D721Med (cell line): ENCODE results near the gene SNX30.

ENCODE experiments used
- DNase-seq: peaks from one replicate; pipeline ENCODE4 v3.0.0; 2011; ENCODE audit warnings: low spot score; ENCODE audit not compliant: insufficient read length
- FAIRE-seq: peaks from 2 replicates; lab custom pipeline; 2011; peaks lifted over from hg19 to GRCh38; lab: Jason Lieb, UNC
- TF ChIP-seq, protein P1 (sequence below): IDR thresholded peaks from 2 replicates; pipeline ENCODE4 v1.5.1; 2012; ENCODE audit warnings: mild to moderate bottlenecking, control low read depth; ENCODE audit not compliant: insufficient read depth; ENCODE audit errors: missing control alignments

The SNX30 gene

GRCh38 chr9:112914524-112914923 is 164.0 kb downstream of the SNX30 start:
- DNase-seq (no peak), FAIRE-seq (no peak)
- TF ChIP-seq, protein P1, sequence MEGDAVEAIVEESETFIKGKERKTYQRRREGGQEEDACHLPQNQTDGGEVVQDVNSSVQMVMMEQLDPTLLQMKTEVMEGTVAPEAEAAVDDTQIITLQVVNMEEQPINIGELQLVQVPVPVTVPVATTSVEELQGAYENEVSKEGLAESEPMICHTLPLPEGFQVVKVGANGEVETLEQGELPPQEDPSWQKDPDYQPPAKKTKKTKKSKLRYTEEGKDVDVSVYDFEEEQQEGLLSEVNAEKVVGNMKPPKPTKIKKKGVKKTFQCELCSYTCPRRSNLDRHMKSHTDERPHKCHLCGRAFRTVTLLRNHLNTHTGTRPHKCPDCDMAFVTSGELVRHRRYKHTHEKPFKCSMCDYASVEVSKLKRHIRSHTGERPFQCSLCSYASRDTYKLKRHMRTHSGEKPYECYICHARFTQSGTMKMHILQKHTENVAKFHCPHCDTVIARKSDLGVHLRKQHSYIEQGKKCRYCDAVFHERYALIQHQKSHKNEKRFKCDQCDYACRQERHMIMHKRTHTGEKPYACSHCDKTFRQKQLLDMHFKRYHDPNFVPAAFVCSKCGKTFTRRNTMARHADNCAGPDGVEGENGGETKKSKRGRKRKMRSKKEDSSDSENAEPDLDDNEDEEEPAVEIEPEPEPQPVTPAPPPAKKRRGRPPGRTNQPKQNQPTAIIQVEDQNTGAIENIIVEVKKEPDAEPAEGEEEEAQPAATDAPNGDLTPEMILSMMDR, result no peak

DNA sequence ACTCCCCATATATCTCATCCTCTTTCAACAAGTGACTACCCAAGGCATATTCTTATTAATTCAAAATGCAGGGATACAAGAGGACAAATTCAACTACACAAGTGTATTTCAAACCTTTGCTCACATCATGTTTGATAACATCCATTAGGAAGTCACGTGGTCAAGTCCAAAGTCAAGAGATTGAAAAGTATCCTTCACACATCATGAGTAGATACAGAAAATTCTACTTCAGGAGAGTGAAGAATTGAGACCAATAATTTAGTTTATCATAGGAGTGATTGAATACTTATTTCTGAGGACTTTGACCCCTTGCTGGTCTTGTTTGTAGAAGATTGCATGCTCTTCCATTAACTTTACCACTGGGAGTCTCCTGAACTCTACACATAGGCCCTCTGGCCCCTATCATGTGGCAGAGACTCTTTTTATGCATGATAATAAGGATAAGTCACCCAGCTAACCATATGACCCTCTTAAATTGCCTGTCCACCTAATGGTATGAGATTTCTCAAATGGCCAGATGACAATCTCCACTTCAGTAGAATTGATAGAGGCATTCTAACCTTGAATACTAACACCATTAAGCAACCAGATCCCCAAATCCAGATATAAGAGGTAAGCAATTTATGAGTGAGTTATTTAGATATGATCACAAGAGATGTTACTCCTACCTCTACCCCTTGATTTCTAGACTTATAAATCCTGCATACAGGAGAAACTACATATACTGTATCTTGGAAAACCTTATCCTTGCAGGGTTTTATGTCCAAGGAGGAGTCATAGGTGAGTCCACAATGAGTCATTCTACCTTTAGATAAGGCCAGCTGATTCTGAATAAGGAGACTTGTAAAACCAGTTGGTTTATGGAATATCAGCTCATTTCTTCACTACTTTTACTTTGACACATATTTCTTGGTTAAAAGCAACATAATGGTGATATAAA is 166.8 kb downstream of the SNX30 start:
- no peak for DNase-seq
- TF ChIP-seq, protein P1, result no peak
- no peak for FAIRE-seq

DNA sequence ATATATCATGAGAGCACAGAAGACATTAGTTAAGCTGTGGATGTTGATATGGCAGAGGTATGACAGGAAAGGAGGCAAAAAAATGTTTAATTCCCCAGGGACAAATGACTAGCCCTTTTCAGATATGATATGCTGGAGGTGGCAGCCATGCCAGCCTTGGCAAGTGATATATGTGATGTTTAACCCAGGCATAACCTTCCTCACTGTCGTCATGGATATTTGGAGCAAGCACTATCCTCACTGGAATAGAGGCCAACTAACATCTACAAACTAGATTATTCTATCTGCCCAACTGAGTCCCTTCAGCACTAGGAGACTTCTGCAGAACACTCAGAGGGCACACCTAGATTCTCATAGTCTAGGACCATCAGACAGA is 167.4 kb downstream of the SNX30 start:
- no peak for FAIRE-seq
- DNase-seq, result no peak
- TF ChIP-seq, protein P1, result no peak

GRCh38 chr9:112921549-112921948 is 171.0 kb downstream of the SNX30 start:
- FAIRE-seq, result peak; percentile 6
- TF ChIP-seq, protein P1, result peak; percentile 44
- no peak for DNase-seq
